NCI-H2227 (cell line): Measurements from ENCODE around the gene ARAP3.
"Not testable (repeated sequence)": the region's sequence is repeated elsewhere in the genome, so short reads cannot be mapped to it uniquely, and the experiment has no call there.

Experiments
- DNase-seq: peaks from one replicate; lab custom pipeline; 2025; ENCODE audit not compliant: unreplicated experiment; lab: John Stamatoyannopoulos, UW

Gene ARAP3

GRCh38 chr5:141681695-141682641 is at the start of gene ARAP3:
Gene ARAP3 (minus strand): TSS chr5:141682230. CDS start chr5:141680486, 1,744 bp downstream.
- DNase-seq, result peak; percentile 66

DNA sequence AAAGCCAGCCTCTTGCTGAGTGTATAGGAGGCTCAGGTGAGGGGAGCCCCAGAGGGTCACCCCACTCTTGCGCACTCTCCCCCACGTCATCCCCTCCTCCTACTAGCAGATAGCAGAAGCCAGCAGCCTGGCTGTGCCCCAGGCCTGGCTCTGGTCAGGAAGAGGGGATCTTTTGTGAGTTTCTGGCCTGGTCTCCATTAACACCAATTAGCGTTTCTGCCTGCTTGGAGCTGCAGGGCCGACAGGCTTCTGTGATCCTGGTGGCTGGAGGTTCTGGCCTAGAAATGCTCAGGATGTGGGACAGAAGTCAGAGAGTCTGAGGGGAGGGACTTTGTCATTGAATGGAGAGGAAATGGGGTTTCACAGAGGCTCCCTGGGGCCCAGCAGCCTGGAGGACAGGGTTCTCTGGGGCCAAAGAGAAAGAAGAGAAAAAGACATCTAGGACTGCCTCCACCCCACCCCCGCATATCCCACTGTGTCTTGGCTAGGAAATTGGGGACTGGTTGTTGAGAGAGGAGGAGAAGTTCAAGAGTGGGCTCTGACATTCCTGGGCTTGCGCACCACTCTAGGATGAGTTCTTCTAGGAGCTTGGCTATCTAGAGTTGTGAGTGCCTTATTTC is 47.5 kb upstream of the ARAP3 start:
- no peak for DNase-seq

- DNase-seq, result no peak
Observed at GRCh38 chr5:141725891-141726290, 43.9 kb upstream of the ARAP3 start.

- DNase-seq, result not testable (repeated sequence)
Observed at GRCh38 chr5:141725174-141725573, 43.1 kb upstream of the ARAP3 start.

- DNase-seq, result no peak
Observed at GRCh38 chr5:141722266-141722665, 40.2 kb upstream of the ARAP3 start.

GRCh38 chr5:141717043-141717442 is 35.0 kb upstream of the ARAP3 start:
- DNase-seq, result no peak

DNA sequence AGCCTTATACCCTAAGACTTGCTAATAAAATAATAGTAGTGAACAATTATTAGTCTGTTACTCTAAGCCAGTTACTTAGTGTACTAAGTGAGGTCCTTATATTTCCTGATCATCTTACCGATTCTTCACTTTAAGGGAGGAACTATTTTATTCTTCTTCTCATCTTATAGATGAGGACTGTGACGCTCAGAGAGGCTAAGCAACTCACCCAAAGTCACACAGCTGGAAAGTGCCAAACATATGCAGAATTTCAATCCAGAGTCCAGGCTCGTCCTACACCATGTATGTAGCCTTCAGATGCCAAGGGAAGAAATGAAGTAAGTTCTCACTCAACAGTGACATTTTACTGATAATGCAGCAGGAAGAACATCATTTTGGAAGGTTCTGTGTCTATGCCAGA is 34.4 kb upstream of the ARAP3 start:
- DNase-seq, result no peak

DNA sequence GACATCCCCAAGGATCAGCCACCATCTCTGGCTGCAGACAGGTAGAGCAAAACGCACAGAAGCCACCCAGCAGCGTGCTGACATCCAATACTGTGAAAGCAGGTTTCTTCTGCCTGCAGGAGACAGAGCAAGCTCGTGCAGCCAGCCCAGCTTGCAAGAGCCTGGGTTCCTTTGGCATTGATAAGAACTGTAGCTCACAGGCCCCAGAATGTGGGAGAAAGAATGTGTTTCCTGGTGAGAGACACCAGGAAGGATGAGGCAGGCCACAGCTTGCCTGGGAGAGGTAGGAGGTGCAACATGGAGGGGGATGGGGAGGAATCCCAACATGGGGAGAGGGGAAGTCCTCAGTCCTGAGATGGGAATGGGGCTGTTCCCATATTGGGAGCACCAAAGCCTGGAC is 34.0 kb upstream of the ARAP3 start:
- DNase-seq, result no peak

DNA sequence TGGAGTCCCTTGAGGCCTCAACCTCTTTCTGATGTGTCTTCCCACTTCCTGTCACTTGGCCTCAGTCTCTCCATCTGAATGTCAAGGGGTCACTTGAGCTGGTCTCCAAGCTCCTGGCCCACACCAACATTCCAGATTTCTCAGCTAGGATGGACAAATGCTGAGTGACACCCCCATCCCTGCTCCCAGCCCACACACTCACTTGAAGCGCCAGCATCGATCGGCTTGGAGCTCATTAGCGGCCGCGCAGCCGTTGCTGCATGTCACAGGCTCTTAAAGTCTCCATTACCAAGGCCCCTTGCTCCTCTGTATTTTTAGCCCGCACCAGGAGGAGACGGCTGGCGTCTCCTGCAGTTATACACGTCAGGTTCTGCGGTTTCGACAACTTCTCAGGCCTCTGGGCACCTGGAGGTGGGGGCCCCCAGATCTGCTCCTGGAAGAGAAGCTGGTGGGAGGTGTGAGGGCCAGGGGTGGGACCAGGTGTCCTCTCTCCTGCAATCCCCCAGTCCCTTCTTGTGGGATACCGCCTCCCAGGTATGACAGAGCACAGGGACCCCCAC is 33.4 kb upstream of the ARAP3 start:
- peak; percentile 82 for DNase-seq

DNA sequence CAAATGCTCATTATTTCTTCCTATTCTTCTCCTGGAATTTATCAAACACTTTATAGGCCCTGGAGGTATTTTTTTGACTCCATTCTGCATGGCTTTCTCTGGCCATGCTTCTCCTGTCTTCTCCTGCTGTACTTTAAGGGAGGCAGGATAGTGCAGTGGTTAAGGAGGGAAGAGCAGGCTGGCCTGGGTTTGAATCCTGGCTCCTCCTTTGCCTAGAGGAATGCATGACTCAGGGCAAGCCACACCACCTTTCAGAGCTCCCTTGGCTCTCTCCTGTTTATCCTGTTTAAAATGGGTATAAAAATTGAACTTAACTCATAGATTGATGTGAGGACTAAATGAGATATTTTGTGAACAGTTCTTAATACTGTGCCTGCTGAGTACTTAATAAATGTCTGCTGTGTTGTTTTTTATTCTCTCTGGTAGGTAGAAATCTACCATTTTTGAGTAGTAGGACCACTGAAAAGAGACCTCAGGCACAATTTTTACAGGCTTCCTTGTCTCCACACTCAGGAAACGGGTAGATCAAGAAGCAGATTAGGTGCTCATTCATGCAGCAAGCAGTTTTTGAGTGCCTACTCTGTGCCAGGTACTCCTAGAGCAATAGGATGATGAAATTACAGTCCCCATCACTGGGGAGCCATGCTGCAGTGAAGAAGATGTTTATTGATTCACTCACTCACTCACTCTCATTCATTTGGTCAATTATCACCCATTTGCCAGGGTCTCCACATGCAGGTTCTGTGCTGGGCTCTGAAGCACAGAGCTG is 32.7 kb upstream of the ARAP3 start:
- DNase-seq, result no peak

- DNase-seq, result peak; percentile 17
Observed at GRCh38 chr5:141713616-141714309, 31.7 kb upstream of the ARAP3 start.

DNA sequence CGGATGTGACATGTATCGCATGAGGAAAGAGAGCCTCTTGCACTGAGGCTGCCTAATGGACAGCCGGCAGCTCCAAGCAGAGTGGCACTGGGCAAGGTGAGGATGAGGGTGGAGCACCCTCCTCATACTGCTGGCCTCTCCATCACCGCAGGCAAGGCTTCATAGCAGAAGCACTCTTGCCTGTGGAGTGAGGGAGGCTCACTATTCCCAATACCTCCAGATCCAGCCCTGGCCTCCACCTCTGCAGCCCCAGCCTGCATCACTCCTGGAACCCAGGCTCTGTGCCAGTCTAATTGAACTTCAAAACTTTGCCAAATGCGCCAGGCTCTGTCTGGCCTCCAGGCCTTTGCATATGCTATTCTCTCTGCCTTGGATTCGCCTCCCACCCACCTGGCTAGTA is 29.7 kb upstream of the ARAP3 start:
- DNase-seq, result no peak

DNA sequence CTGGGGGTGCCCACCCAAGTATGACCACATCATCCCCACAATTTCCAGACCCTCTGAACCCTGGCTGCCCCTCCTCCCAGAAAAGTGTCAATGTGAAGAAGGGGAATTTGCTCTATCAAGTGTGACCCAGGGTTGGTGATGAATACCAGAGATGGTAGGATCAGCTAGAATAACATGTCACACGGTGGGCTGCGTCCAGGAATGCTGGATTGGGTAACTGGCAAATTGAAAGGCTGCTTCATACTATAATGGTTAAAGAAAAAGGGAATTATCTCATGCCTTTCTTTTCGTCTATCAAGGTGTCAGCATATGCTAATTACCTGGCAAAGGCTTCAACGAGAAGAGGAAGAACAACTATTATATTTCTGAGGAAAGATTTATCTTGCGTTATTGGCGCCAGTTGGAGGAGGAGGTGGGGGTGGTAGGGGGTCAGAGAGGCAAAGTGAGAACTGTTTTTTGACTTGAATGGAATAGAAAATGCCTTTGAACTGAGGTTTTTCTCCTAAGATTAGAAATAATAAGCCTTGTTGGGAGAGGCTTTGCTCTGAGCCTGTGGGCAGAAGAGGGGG is 27.8 kb upstream of the ARAP3 start:
- DNase-seq, result no peak

GRCh38 chr5:141708016-141708415 is 26.0 kb upstream of the ARAP3 start:
- DNase-seq, result no peak

- DNase-seq, result no peak
Observed at GRCh38 chr5:141707510-141707909, 25.5 kb upstream of the ARAP3 start.

DNA sequence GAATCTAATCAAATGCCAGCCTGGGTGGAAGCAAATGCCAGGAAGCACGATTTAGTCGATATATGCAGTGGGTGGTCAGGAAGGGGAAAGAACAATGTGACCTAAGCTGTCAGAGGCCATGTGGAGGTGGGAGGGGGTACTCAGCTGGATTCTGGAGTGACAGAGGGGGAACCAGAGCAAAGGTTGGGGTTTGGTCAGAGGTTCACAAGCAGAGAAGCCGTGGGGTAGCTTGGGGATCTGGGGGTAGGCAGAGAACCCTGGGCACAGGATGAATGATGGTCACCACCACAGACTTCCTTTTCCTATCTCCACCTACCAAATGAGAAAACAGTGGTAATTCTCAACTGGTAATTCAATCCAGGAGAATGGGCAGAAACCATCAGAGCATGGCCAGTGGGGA is 24.1 kb upstream of the ARAP3 start:
- no peak for DNase-seq

DNA sequence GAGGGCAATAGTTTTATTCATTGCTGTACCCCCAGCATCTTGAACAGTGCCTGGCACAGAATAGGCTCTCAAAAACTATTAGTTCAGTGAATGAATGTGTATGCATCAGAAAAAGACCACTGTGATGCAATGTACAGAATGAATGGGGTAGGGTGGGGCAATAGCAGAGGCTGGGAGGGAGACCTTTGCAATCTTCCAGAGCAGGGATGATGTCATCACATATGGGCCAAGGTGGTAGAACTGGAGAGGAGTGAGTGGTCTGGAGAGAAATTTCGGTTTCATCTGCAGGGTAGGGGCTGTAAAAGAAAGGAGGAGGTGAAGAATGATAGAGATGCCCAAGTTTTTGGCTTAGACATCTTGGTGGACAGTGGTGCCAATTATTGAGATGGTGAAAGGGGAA is 23.4 kb upstream of the ARAP3 start:
- DNase-seq, result no peak

DNA sequence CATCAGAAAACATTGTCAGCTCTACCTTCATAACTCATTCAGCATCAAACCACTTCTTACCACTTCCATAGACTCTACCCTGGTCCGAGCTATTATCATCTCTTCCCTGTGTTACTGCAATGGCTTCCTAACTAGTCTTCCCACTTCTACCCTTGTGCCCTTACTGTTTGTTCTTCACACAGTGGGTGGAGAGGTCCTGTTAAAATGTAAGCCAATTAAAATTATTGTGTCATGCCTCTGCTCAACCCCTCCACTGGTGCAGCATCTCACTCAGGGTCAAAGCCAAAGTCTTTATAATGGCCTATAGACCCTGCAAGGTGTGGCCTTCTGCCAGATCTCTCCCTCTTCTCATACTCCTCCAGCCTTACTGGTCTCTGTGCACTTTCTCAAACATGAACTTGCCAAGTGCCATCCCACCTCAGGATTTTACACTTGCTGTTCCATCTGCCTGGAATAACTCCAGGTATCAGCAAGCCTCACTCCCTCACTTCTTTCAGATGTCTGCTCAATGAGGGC is 22.8 kb upstream of the ARAP3 start:
- DNase-seq, result no peak

DNA sequence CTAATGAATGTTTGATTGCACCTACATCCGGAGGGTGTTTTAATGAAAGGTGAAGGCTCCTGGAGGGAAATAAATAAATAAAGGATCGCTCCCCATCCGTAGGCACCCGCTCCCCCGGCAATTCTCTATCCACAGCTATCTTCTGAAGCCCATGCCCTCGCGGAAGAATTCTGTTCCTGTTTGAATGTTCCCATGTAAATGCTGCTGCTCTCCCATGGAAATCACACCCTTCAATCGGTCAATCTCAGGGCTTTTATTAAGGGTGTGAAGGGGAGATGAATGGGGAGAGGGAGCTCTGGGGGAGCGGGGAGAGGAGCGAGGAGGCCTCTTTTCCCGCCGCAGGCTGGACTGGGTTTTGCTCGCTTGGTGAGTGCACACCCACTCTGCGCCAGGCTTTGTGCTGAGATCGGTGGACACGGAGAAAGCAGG is 21.1 kb upstream of the ARAP3 start:
- peak; percentile 25 for DNase-seq
